Uterus (tissue), 2 donors: Measurements from ENCODE around the gene RORB.

ENCODE experiments used
- POLR2A ChIP-seq, 2 donors: fragments of 450-650 bp; IDR thresholded peaks; one replicate each; pipeline ENCODE4 v1.6.1; 2016; ENCODE audit warnings: antibody characterized with exemption in 2 of 2, mild to moderate bottlenecking in 1 of 2, moderate library complexity in 1 of 2
- TF ChIP-seq, protein P1 (sequence below), 4 experiments: fragments of 200-600 bp in 2 of 4; fragments of 450-650 bp in 2 of 4; sonication (generic) in 2 of 4; IDR thresholded peaks; one replicate each; pipeline ENCODE4 v1.5.1; 2016 to 2019; ENCODE audit warnings: antibody characterized with exemption in 4 of 4, mild to moderate bottlenecking in 2 of 4, moderate library complexity in 1 of 4

DNA sequence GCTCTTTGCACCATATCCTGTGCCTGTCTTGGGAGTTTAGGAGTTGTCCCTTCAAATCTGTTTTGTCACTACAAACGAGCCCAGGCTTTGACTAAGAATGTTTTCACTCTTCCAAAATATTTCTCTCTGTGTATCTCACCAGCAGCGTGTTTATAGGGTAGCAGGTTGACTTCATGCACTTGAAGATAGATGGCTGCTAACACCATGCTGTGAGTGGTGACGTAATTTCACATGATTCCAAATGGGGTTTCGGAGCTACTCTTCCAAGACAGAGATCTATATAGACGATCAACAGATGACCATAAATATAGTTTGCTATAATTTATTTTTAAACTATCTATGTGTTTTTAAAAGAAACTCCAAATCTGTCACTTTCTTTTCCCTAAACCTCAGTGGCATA, 30.6 kb downstream of the RORB start:
- TF ChIP-seq POLR2A (IDR thresholded peaks at IDR 0.05): no peak
- TF ChIP-seq, protein P1, sequence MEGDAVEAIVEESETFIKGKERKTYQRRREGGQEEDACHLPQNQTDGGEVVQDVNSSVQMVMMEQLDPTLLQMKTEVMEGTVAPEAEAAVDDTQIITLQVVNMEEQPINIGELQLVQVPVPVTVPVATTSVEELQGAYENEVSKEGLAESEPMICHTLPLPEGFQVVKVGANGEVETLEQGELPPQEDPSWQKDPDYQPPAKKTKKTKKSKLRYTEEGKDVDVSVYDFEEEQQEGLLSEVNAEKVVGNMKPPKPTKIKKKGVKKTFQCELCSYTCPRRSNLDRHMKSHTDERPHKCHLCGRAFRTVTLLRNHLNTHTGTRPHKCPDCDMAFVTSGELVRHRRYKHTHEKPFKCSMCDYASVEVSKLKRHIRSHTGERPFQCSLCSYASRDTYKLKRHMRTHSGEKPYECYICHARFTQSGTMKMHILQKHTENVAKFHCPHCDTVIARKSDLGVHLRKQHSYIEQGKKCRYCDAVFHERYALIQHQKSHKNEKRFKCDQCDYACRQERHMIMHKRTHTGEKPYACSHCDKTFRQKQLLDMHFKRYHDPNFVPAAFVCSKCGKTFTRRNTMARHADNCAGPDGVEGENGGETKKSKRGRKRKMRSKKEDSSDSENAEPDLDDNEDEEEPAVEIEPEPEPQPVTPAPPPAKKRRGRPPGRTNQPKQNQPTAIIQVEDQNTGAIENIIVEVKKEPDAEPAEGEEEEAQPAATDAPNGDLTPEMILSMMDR (IDR thresholded peaks at IDR 0.05): no peak
